Measurements from ENCODE around the gene CAPN12.
A peak's percentile ranks its signal among the peaks of the same experiment; 100 is the strongest.
"Not testable (repeated sequence)": the region's sequence is repeated elsewhere in the genome, so short reads cannot be mapped to it uniquely, and the experiment has no call there.

The CAPN12 gene, protein sequence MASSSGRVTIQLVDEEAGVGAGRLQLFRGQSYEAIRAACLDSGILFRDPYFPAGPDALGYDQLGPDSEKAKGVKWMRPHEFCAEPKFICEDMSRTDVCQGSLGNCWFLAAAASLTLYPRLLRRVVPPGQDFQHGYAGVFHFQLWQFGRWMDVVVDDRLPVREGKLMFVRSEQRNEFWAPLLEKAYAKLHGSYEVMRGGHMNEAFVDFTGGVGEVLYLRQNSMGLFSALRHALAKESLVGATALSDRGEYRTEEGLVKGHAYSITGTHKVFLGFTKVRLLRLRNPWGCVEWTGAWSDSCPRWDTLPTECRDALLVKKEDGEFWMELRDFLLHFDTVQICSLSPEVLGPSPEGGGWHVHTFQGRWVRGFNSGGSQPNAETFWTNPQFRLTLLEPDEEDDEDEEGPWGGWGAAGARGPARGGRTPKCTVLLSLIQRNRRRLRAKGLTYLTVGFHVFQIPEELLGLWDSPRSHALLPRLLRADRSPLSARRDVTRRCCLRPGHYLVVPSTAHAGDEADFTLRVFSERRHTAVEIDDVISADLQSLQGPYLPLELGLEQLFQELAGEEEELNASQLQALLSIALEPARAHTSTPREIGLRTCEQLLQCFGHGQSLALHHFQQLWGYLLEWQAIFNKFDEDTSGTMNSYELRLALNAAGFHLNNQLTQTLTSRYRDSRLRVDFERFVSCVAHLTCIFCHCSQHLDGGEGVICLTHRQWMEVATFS

DNA sequence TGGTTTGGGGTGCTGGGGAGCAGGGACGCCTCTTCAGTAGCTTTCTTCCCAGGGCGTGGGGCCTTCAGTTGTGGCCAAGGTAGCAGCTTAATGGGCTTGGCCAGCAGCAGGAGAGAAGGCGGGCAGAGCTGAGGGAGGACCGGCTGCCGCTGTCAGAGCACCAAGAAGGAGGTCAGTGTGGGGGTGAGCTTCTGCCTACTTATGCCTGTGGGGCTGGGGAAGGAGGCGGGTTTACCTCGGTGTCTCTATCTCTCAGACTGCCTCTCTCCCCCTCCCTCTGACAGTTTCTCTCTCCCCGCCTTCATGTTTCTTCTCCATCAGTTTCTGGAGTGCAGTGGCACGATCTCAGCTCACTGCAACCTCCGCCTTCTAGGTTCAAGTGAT lies at the start of gene CAPN12:
TSS of gene CAPN12 (minus strand) at position 177 of the 384 bp plus-strand sequence. CDS start 309 bp downstream, outside the sequence.
- no peak for DNase-seq

- no peak for DNase-seq
Observed at GRCh38 chr19:38793671-38794070, 49.4 kb upstream of the CAPN12 start.

DNA sequence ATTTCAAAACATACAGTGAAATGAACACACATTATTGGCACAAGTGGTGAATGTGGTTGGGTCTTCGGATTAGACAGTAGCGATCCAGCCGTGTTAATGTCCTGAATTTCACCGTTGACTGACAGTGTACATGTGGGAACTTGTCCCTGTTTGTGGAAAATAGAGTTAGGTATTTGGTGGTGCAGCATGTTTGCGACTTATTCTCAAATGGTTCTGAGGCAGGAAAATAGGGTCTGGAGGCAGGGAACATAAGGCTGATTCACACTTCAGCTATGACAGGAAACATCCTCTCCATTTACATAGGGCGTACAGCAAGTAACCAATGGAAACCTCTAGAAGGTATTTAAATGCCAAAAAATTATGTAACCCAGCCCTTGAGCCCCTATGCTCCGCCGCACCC lies 48.9 kb upstream of the CAPN12 start:
- DNase-seq: no peak

DNA sequence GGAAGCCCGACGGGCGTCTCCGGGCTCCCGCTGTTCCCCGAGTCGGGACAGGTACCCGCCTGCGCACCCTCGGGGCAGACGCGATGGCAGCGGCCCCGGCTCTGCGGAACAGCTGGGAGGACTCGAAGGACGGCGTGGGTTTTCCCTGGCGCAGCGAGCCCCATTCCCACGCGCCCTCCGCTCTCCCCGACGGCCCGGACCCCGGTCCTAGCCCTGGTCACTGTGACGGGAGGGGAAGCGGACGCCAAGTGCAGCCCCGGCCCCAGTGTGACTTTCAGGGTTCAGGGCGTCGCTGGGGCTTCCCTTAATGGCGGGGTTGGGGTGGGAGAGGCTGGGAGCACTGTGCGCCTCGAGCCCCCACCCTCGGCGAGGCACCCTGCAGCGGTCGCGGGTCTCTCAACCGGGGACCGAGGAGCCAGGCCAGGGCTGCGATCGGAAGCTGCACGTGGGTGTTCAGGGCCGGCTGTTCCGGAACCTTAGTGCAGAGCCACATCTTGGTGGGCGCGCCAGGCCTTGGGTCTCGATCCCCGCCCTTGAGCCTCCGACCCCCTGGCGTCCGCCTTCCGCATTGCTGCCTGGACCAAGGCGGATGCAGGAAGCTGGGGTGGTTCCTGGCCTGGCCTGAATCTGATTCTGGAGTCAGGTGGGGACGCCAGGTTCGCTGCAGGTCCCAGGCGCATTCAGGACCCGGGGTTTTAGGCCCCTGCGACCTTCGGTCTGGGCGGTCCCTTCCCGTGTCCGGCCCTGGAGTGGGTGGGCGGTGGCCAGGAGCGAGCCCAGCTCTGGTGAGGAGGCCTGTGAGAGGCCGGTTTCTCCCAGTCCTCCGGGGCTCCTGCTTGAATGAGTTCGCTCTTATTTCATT lies 48.2 kb upstream of the CAPN12 start:
- DNase-seq: no peak

GRCh38 chr19:38791451-38792064 lies 47.3 kb upstream of the CAPN12 start:
- DNase-seq: not testable (repeated sequence)

GRCh38 chr19:38790507-38791403 lies 46.5 kb upstream of the CAPN12 start:
- DNase-seq: not testable (repeated sequence)

DNA sequence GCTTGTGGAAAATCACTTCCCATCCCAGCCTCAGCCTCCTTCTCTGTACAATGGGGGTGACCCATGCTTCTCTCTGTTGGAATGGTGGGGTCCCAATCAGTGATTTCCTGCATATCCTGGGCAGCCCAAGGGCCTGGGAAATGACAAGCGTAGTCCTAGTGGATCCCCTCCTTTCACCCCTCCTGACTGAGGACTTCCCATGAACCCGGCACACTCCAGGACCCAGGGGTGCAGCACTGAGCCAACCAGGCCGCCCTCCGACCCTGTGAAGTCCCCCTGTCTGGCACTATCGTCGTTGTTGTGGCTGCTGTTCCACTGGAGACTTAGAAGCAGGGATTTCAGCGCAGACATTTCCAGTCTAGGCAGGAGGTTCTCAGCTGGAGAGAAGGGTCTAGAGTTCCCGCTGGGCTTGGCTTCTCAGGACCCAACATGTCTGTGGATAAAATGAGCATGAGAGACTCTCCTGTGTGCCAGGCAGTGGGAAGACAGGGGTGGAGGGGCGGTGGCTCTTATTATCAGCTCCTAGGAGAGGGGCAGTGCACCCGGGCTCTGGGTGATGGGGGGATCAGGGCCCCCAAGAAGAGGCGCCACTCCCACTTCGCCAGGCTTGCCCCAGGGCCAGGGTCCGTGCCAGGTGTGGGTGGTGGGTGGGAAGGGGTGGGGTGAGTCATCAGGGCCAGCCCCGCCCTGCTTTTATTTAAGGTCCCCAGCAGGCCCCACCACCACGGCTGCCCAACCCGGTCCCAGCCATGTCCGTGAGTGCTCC lies 44.4 kb upstream of the CAPN12 start, which contains the start of gene LGALS7B:
TSS of gene LGALS7B (plus strand) at position 723 of the 766 bp plus-strand sequence. CDS start at position 750, 27 bp downstream.
- DNase-seq: no peak

DNA sequence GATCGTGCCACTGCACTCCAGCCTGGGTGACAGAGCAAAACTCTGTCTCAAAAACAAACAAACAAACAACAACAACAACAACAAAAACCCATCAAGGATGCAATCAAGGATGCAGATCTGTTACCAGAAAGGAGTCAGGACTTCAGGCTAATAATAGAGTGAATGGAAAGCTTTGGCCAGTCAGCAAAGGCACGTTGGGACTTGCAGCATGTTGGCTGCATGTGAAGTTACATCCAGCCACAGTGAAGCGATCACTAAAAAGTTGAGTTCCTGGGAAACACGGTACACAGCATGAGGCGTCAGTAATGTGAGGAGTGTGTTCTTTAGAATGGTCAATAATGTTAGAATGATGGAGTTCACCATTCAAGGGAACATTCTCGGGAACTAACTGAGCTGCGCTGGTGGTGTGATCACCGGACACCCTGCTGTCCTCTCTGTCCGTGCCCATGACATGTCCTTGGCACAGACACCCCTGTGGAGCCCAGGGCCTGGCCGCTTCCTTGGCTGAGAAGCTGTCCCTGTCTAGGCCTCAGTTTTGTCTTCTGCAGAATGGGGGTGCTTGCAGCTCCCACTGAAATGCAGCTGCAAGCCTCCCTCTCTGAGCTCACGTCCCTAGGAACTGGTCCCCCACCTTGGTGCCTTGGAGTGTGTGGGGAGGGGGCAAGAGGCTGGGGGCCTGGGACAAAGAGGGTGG lies 42.4 kb upstream of the CAPN12 start:
- no peak for DNase-seq

DNA sequence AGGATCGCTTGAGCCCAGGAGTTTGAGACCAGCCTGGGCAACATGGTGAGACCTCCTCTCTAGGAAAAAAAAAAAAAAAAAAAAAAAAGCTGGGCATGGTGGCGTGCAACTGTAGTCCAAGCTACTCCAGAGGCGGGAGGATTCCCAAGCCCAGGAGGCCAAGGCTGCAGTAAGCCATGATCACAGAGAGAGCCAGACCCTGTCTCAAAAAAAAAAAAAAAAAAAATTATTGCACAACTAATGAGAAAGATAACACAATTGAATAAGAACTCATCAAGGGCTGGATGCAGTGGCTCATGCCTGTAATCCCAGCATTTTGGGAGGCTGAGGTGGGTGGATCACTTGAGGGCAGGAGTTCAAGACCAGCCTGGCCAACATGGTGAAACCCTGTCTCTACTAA lies 41.8 kb upstream of the CAPN12 start:
- DNase-seq: not testable (repeated sequence)

DNA sequence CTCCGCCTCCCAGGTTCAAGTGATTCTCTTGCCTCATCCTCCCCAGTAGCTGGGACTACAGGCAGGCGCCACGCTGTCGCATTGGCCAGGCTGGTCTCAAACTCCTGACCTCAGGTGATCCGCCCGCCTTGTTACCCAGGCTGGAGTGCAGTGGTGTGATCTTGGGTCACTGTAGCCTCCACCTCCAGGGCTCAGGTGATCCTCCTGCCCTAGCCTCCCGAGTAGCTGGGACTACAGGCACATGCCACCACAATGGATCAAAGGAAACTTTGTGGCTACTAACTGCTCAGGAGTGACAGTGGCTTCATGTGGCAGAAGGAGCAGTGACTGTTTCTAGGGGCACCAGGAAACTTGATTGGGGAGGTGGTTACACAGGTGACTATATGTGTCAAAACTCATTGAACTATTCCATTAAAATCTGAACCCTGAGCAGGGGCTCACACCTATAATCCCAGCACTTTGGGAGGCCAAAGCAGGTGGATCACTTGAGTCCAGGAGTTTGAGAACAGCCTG lies 41.0 kb upstream of the CAPN12 start:
- DNase-seq: no peak

DNA sequence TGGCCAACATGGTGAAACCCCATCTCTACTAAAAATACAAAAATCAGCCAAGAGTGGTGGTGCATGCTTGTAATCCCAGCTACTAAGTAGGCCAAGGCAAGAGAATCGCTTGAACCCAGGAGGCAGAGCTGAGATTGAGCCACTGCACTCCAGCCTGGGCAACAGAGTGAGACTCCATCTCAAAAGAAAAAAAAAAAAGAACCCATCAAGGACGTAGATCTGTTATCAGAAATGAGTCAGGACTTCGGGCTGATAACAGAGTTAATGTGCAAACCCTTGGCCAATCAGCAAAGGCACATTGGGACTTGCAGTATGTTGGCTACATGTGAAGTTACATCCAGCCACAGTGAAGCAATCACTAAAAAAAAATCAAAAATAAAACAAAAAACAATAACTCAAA lies 40.0 kb upstream of the CAPN12 start:
- no peak for DNase-seq

- DNase-seq: not testable (repeated sequence)
Observed at GRCh38 chr19:38782212-38782611, 37.9 kb upstream of the CAPN12 start.

DNA sequence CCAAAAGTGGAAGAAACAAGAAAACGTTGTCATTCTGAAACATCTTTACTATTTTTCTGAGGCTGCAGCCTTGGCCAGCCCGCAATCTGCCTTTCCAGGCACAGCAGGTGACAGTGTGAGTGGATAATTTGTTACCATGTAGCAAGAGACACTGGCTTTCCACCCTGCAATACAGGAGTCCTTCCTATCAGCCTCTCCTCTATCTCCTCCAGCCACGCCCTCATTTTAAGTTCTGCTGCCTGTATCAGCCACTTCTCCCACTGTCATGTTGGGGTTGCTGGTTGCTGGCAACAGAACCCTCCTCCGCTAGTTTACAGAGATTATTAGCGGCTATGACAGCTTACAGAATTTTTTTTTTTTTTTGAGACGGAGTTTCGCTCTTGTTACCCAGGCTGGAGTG lies 36.8 kb upstream of the CAPN12 start:
- peak; percentile 76 for DNase-seq

- DNase-seq: no peak
Observed at GRCh38 chr19:38780443-38780842, 36.2 kb upstream of the CAPN12 start.

- no peak for DNase-seq
Observed at GRCh38 chr19:38778733-38779132, 34.5 kb upstream of the CAPN12 start.

GRCh38 chr19:38774181-38774950 lies 30.1 kb upstream of the CAPN12 start:
- no peak for DNase-seq

DNA sequence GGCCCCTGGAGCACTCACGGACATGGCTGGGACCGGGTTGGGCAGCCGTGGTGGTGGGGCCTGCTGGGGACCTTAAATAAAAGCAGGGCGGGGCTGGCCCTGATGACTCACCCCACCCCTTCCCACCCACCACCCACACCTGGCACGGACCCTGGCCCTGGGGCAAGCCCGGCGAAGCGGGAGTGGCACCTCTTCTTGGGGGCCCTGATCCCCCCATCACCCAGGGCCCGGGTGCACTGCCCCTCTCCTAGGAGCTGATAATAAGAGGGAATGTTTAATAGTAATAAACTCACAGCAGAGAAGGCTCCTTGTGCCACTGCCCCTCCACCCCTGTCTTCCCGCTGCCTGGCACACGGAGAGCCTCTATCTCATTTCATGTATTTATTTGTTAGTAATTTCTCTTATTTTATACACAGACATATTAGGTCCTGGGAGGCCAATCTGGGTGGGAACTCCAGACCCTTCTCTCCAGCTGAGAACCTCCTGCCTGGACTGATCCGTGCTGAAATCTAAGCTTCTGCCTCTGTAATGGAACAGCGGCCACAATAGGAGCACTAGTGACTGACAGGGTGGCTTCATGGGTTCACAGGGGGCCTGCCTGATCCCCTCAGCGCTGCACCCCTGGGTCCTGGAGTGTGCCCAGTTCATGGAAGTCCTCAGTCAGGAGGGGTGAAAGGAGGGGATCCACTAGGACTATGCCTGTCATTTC lies 29.3 kb upstream of the CAPN12 start, which contains the start of gene LGALS7:
TSS of gene LGALS7 (minus strand) at position 49 of the 709 bp plus-strand sequence. CDS start at position 24, 25 bp downstream.
- DNase-seq: no peak

DNA sequence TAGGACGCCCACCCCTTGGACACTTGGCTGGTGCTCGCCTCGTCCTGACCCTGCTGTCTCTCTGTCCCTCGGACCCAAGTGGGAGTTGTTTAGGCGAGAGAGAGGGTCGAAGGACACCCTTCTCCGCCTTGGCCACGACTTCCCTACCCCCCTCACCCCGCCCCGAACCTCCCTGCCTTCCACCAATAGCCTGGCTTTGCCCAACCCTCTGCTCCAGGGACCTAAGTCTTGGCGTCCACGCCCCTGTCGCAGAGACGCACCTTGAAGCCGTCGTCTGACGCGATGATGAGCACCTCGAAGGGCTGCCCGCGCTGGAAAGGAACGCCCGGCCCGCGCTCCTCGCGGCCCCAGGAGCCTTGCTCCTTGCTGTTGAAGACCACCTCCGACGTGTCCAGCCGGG lies 27.3 kb upstream of the CAPN12 start:
- not testable (repeated sequence) for DNase-seq
